ENCODE results near the gene COX5A. TPM values are rescaled to one million over a fixed set of nuclear protein-coding genes. Genes with fewer than 3 reads are reported as not detected.
"Not testable (repeated sequence)": the region's sequence is repeated elsewhere in the genome, so short reads cannot be mapped to it uniquely, and the experiment has no call there.

The COX5A gene
- total RNA-seq, 1 experiment from 2014 or later = 280 TPM

- peak; percentile 87 for DNase-seq
- intact Hi-C loops (cut with micrococcal nuclease; ENCODE audit: unreplicated experiment) = loop anchor here (1.0 to 2.0 kb wide), 2 partner anchors 179 to 315 kb away; no protein-coding TSS in a partner anchor
- BruUV-seq (replicated peaks) = no TSS peak
- CTCF ChIA-PET = interaction anchor here (0.5 to 2.4 kb wide), 12 partner anchors 11 to 225 kb away, joined by 3 to 41 read pairs (median 4); partner anchors contain the start of genes COX5A, CYP1A1, FAM219B and SCAMP5
- Mint-ChIP-seq H3K27ac (ENCODE audit: unreplicated experiment) (no peak overlapping the region), H3K9me3 (ENCODE audit: low read depth, unreplicated experiment) (no peaks in the 10 kb centered on the region), H3K27me3 (ENCODE audit: unreplicated experiment) (no peaks in the 10 kb centered on the region), H3K4me1 (ENCODE audit: low read depth, unreplicated experiment) (peaks cover 17% of the 10 kb centered on the region), H3K36me3 (ENCODE audit: insufficient read depth, unreplicated experiment) (peaks cover 8% of the 10 kb centered on the region), H3K4me3 (ENCODE audit: low read depth, unreplicated experiment) (no peak overlapping the region)
- TF ChIP-seq, protein P1, sequence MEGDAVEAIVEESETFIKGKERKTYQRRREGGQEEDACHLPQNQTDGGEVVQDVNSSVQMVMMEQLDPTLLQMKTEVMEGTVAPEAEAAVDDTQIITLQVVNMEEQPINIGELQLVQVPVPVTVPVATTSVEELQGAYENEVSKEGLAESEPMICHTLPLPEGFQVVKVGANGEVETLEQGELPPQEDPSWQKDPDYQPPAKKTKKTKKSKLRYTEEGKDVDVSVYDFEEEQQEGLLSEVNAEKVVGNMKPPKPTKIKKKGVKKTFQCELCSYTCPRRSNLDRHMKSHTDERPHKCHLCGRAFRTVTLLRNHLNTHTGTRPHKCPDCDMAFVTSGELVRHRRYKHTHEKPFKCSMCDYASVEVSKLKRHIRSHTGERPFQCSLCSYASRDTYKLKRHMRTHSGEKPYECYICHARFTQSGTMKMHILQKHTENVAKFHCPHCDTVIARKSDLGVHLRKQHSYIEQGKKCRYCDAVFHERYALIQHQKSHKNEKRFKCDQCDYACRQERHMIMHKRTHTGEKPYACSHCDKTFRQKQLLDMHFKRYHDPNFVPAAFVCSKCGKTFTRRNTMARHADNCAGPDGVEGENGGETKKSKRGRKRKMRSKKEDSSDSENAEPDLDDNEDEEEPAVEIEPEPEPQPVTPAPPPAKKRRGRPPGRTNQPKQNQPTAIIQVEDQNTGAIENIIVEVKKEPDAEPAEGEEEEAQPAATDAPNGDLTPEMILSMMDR (IDR thresholded peaks at IDR 0.05; ENCODE audit: unreplicated experiment) = peak; percentile 96
These were observed 12.4 kb upstream of the COX5A start for GRCh38 chr15:74950078-74950908.

DNA sequence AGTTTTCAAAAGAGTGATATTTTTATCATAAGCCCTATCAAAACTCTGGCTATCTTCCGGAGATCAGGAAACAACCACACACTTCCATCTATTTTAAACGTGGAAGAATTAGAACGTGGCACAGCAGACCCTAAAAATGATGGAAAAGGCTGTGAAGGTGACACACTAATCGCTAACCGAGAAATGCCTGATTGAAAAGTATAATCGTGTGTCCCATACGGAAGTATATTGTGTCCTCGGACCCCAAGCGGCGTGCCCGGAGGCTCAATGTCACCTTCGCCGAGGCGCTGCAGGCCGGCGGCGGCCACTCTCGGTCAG, 642 bp downstream of the COX5A start:
- CTCF ChIA-PET = interaction anchor here (1.2 to 1.6 kb wide), 2 partner anchors 14 to 166 kb away, joined by 3 to 11 read pairs; no protein-coding TSS in a partner anchor

GRCh38 chr15:74935193-74935592, 2.7 kb downstream of the COX5A start:
- H3K4me1 Mint-ChIP-seq (ENCODE audit: low read depth, unreplicated experiment); H3K9me3 Mint-ChIP-seq (ENCODE audit: low read depth, unreplicated experiment); intact Hi-C loops (cut with micrococcal nuclease; ENCODE audit: unreplicated experiment); BruUV-seq (replicated peaks); H3K27me3 Mint-ChIP-seq (ENCODE audit: unreplicated experiment); H3K27ac Mint-ChIP-seq (ENCODE audit: unreplicated experiment): not testable (repeated sequence)
- CTCF ChIA-PET = interaction anchor here (1.1 kb wide), 1 partner anchor 19 kb away, joined by 3 read pairs; no protein-coding TSS in a partner anchor
- Mint-ChIP-seq H3K4me3 (ENCODE audit: low read depth, unreplicated experiment) (peak overlapping the region; percentile 54), H3K36me3 (ENCODE audit: insufficient read depth, unreplicated experiment) (peaks cover 48% of the 10 kb centered on the region)
- DNase-seq = peak; percentile 35

More for the DNA sequence above, 642 bp downstream of the COX5A start:
- peaks cover 9% of the 10 kb centered on the region for H3K4me1 Mint-ChIP-seq (ENCODE audit: low read depth, unreplicated experiment)
- TF ChIP-seq, protein P1 (IDR thresholded peaks at IDR 0.05; ENCODE audit: unreplicated experiment) = no peak
- no peak for DNase-seq
- TSS peak; percentile 81 for BruUV-seq (replicated peaks)
- H3K27me3 Mint-ChIP-seq (ENCODE audit: unreplicated experiment) = peaks cover 4% of the 10 kb centered on the region
- H3K27ac Mint-ChIP-seq (ENCODE audit: unreplicated experiment) = peak overlapping the region; percentile 53
- H3K9me3 Mint-ChIP-seq (ENCODE audit: low read depth, unreplicated experiment) = no peaks in the 10 kb centered on the region
- H3K4me3 Mint-ChIP-seq (ENCODE audit: low read depth, unreplicated experiment) = peak overlapping the region; percentile 93
- intact Hi-C loops (cut with micrococcal nuclease; ENCODE audit: unreplicated experiment) = no loop called here
- peaks cover 33% of the 10 kb centered on the region for H3K36me3 Mint-ChIP-seq (ENCODE audit: insufficient read depth, unreplicated experiment)

- no peak for DNase-seq
- H3K4me3 Mint-ChIP-seq (ENCODE audit: low read depth, unreplicated experiment) = no peak overlapping the region
- intact Hi-C loops (cut with micrococcal nuclease; ENCODE audit: unreplicated experiment) = no loop called here
- no peak overlapping the region for H3K27ac Mint-ChIP-seq (ENCODE audit: unreplicated experiment)
- H3K9me3 Mint-ChIP-seq (ENCODE audit: low read depth, unreplicated experiment) = no peaks in the 10 kb centered on the region
- no peaks in the 10 kb centered on the region for H3K27me3 Mint-ChIP-seq (ENCODE audit: unreplicated experiment)
- TF ChIP-seq, protein P1 (IDR thresholded peaks at IDR 0.05; ENCODE audit: unreplicated experiment) = no peak
- peaks cover 61% of the 10 kb centered on the region for H3K36me3 Mint-ChIP-seq (ENCODE audit: insufficient read depth, unreplicated experiment)
- H3K4me1 Mint-ChIP-seq (ENCODE audit: low read depth, unreplicated experiment) = peaks cover 9% of the 10 kb centered on the region
- BruUV-seq (replicated peaks) = no TSS peak
- CTCF ChIA-PET = no interaction called here
These were observed 4.3 kb downstream of the COX5A start for GRCh38 chr15:74933573-74933972.

- TF ChIP-seq, protein P1 (IDR thresholded peaks at IDR 0.05; ENCODE audit: unreplicated experiment) = no peak
- Mint-ChIP-seq H3K36me3 (ENCODE audit: insufficient read depth, unreplicated experiment) (peaks cover 54% of the 10 kb centered on the region), H3K4me1 (ENCODE audit: low read depth, unreplicated experiment) (no peaks in the 10 kb centered on the region), H3K9me3 (ENCODE audit: low read depth, unreplicated experiment) (no peaks in the 10 kb centered on the region), H3K27me3 (ENCODE audit: unreplicated experiment) (no peaks in the 10 kb centered on the region), H3K27ac (ENCODE audit: unreplicated experiment) (no peak overlapping the region), H3K4me3 (ENCODE audit: low read depth, unreplicated experiment) (no peak overlapping the region)
- intact Hi-C loops (cut with micrococcal nuclease; ENCODE audit: unreplicated experiment) = no loop called here
- BruUV-seq (replicated peaks) = no TSS peak
- CTCF ChIA-PET = no interaction called here
- no peak for DNase-seq
These were observed 9.1 kb downstream of the COX5A start for GRCh38 chr15:74928771-74929198.
